Measurements from ENCODE around the gene PSME1. TPM values are rescaled to one million over a fixed set of nuclear protein-coding genes. Genes with fewer than 3 reads are reported as not detected.

Gene PSME1
- total and polyA plus RNA-seq, 2 of the 13 experiments (the other 11 are each of a cell fraction or from before 2014, with no cell fraction given) = 159 to 608 TPM

DNA sequence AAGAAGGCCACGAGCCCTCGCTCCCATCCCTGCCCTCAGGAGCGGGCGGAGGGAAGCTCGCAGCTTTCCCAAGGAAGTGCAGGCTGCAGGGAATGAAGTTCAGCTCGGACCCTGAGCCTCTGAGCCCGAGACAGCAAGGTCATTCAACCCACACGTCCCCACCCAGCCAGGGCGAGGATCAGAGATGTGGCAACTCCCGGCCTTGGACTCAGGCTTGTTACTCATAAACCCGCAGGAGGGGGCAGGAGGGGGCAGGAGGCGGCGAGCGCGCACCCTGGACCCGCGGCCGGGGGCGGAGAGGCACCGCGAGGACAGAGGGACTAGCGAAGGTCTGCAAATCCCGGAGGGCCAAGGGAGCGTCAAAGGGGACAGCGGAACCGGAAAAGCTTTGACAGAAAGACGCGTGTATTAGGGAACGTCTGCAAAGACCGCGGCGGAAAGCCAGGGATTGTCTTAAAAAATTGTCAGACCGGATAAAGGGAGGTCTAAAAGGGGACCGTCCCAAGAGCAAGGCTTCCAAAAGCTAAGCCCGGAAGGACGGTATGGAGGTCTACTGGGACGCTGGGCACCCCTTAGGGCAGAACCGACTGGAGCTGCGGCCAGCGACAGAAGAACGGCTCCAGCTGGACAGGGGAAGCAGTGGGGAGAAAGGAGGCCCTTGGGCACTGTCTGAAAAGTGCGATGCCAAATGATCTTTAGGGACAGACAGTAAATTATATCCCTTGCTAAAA, 22.0 kb upstream of the PSME1 start (continued):
- TF ChIP-seq ZNF337 (CRISPR knock-in tag; IDR thresholded peaks at IDR 0.05; ENCODE audit: borderline replicate concordance, low read depth) (peak; percentile 78), ZNF616 (CRISPR knock-in tag; IDR thresholded peaks at IDR 0.05; ENCODE audit: low read depth) (0 out of 2 replicates have a peak, but pooled peaks have one; percentile 94), TCF7L2 (IDR thresholded peaks at IDR 0.05; ENCODE audit: low read depth, low read length) (no peak), NFRKB (IDR thresholded peaks at IDR 0.05) (no peak), KLF16 (CRISPR knock-in tag; IDR thresholded peaks at IDR 0.05) (peak in 1 of 2 experiments; percentile 99; a peak in 2 of 4 replicates), ZNF12 (CRISPR knock-in tag; IDR thresholded peaks at IDR 0.05) (0 out of 2 replicates have a peak, but pooled peaks have one; percentile 46), ZSCAN21 (CRISPR knock-in tag; IDR thresholded peaks at IDR 0.05; ENCODE audit: borderline replicate concordance) (peak; percentile 98), PAWR (CRISPR knock-in tag; IDR thresholded peaks at IDR 0.05; ENCODE audit: borderline replicate concordance) (peak; percentile 67; the same call in 1 of the 2 replicates), KLF6 (CRISPR knock-in tag; IDR thresholded peaks at IDR 0.05) (peak; percentile 99), POLR2G (IDR thresholded peaks at IDR 0.05; ENCODE audit: low read depth, low read length) (peak; percentile 95), ATAD3A (CRISPR knock-in tag; IDR thresholded peaks at IDR 0.05) (peak; percentile 75), ZIK1 (CRISPR knock-in tag; IDR thresholded peaks at IDR 0.05; ENCODE audit: borderline replicate concordance, low read depth) (peak; percentile 98), CHD2 (IDR thresholded peaks at IDR 0.05; ENCODE audit: low read depth, low read length) (peak; percentile 84), ZNF777 (CRISPR knock-in tag; IDR thresholded peaks at IDR 0.05) (peak; percentile 75)
- TF ChIP-seq, protein P1, sequence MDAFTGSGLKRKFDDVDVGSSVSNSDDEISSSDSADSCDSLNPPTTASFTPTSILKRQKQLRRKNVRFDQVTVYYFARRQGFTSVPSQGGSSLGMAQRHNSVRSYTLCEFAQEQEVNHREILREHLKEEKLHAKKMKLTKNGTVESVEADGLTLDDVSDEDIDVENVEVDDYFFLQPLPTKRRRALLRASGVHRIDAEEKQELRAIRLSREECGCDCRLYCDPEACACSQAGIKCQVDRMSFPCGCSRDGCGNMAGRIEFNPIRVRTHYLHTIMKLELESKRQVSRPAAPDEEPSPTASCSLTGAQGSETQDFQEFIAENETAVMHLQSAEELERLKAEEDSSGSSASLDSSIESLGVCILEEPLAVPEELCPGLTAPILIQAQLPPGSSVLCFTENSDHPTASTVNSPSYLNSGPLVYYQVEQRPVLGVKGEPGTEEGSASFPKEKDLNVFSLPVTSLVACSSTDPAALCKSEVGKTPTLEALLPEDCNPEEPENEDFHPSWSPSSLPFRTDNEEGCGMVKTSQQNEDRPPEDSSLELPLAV (CRISPR knock-in tag; conservative IDR thresholded peaks at IDR 0.05; ENCODE audit: low read depth) = no peak
- TF ChIP-seq, protein P2, sequence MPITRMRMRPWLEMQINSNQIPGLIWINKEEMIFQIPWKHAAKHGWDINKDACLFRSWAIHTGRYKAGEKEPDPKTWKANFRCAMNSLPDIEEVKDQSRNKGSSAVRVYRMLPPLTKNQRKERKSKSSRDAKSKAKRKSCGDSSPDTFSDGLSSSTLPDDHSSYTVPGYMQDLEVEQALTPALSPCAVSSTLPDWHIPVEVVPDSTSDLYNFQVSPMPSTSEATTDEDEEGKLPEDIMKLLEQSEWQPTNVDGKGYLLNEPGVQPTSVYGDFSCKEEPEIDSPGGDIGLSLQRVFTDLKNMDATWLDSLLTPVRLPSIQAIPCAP (CRISPR knock-in tag; IDR thresholded peaks at IDR 0.05; ENCODE audit: low read depth) = no peak
- TF ChIP-seq, protein P3, sequence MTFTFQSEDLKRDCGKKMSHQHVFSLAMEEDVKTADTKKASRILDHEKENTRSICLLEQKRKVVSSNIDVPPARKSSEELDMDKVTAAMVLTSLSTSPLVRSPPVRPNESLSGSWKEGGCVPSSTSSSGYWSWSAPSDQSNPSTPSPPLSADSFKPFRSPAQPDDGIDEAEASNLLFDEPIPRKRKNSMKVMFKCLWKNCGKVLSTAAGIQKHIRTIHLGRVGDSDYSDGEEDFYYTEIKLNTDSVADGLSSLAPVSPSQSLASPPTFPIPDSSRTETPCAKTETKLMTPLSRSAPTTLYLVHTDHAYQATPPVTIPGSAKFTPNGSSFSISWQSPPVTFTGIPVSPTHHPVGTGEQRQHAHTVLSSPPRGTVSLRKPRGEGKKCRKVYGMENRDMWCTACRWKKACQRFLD (CRISPR knock-in tag; IDR thresholded peaks at IDR 0.05; ENCODE audit: borderline replicate concordance) = peak; percentile 95
- TF ChIP-seq, protein P4, sequence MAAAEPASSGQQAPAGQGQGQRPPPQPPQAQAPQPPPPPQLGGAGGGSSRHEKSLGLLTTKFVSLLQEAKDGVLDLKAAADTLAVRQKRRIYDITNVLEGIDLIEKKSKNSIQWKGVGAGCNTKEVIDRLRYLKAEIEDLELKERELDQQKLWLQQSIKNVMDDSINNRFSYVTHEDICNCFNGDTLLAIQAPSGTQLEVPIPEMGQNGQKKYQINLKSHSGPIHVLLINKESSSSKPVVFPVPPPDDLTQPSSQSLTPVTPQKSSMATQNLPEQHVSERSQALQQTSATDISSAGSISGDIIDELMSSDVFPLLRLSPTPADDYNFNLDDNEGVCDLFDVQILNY (CRISPR knock-in tag; conservative IDR thresholded peaks at IDR 0.05) = peak; percentile 46; the same call in 1 of the 2 replicates
- TF ChIP-seq, protein P5, sequence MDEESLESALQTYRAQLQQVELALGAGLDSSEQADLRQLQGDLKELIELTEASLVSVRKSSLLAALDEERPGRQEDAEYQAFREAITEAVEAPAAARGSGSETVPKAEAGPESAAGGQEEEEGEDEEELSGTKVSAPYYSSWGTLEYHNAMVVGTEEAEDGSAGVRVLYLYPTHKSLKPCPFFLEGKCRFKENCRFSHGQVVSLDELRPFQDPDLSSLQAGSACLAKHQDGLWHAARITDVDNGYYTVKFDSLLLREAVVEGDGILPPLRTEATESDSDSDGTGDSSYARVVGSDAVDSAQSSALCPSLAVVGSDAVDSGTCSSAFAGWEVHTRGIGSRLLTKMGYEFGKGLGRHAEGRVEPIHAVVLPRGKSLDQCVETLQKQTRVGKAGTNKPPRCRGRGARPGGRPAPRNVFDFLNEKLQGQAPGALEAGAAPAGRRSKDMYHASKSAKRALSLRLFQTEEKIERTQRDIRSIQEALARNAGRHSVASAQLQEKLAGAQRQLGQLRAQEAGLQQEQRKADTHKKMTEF (CRISPR knock-in tag; IDR thresholded peaks at IDR 0.05) = peak; percentile 99
- TF ChIP-seq, protein P6, sequence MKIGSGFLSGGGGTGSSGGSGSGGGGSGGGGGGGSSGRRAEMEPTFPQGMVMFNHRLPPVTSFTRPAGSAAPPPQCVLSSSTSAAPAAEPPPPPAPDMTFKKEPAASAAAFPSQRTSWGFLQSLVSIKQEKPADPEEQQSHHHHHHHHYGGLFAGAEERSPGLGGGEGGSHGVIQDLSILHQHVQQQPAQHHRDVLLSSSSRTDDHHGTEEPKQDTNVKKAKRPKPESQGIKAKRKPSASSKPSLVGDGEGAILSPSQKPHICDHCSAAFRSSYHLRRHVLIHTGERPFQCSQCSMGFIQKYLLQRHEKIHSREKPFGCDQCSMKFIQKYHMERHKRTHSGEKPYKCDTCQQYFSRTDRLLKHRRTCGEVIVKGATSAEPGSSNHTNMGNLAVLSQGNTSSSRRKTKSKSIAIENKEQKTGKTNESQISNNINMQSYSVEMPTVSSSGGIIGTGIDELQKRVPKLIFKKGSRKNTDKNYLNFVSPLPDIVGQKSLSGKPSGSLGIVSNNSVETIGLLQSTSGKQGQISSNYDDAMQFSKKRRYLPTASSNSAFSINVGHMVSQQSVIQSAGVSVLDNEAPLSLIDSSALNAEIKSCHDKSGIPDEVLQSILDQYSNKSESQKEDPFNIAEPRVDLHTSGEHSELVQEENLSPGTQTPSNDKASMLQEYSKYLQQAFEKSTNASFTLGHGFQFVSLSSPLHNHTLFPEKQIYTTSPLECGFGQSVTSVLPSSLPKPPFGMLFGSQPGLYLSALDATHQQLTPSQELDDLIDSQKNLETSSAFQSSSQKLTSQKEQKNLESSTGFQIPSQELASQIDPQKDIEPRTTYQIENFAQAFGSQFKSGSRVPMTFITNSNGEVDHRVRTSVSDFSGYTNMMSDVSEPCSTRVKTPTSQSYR (CRISPR knock-in tag; IDR thresholded peaks at IDR 0.05; ENCODE audit: borderline replicate concordance) = peak; percentile 94; the same call in 1 of the 2 replicates

All from HepG2 (cell line).